ENCODE measurements around the gene TTC22. TPM values are rescaled to one million over a fixed set of nuclear protein-coding genes. Genes with fewer than 3 reads are reported as not detected.

TTC22 gene
- total RNA-seq, 1 experiment from 2014 or later = 0.59 TPM

DNA sequence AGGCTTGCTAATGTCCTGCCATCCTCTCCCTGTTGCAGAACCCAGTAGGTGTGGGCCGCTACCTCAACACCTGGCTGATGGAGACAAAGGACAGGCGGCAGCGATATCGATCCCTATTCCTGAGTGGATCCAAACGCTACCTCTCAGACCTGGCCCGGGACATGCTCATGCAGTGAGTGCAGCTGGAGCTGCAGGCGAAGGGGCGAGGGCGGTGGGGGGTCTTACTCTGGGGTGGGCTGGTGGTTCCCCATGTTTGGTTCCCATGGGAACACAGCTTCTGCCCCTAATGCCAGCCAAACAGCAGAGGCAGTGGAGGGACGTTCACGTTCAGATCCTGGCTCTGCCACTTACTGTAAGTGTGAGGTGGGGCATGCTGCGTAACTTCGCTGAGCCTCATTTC lies 15.8 kb upstream of the TTC22 start:
- Histone ChIP-seq H3K9me3 (ENCODE audit: control insufficient read depth, low read depth, low read length) (no peaks in the 10 kb centered on the region), H3K79me1 (ENCODE audit: insufficient read depth, low read depth, low read length, poor library complexity, severe bottlenecking) (no peaks in the 10 kb centered on the region), H4K20me1 (ENCODE audit: control insufficient read depth, insufficient read depth, insufficient read length) (no peaks in the 10 kb centered on the region), H3K56ac (ENCODE audit: insufficient read length, low read depth, low read length) (no peak overlapping the region), H3K18ac (ENCODE audit: insufficient read length, low read depth, low read length) (no peak overlapping the region), H2BK20ac (ENCODE audit: low read depth, low read length, poor library complexity, severe bottlenecking) (no peak overlapping the region), H3K23me2 (ENCODE audit: insufficient read length, low read depth, low read length, poor library complexity, severe bottlenecking) (no peaks in the 10 kb centered on the region), H4K91ac (ENCODE audit: insufficient read length, low read depth, low read length) (no peak overlapping the region), H2AK5ac (ENCODE audit: insufficient read length, low read length) (no peak overlapping the region), H3T11ph (ENCODE audit: low read length) (no peak overlapping the region), H2BK120ac (ENCODE audit: low read depth, low read length, poor library complexity, severe bottlenecking) (no peak overlapping the region), H3K23ac (ENCODE audit: insufficient read length, low read depth, low read length) (no peak overlapping the region), H2AFZ (ENCODE audit: low read length) (no peak overlapping the region), H3K79me2 (ENCODE audit: insufficient read depth, low read length) (no peaks in the 10 kb centered on the region), H2BK5ac (ENCODE audit: insufficient read length, low read length) (no peak overlapping the region), H2BK15ac (ENCODE audit: low read depth, low read length) (no peak overlapping the region), H3K27ac (ENCODE audit: insufficient read length, low read depth, low read length) (no peak overlapping the region), H3K14ac (ENCODE audit: insufficient read depth, low read length) (no peak overlapping the region), H3K4ac (ENCODE audit: low read depth, low read length) (no peak overlapping the region), H3K4me1 (ENCODE audit: insufficient read depth, low read length) (peaks cover 9% of the 10 kb centered on the region; the same call in 1 of the 2 replicates), H4K8ac (replicated peaks; ENCODE audit: insufficient read length, low read depth, low read length) (no peak overlapping the region), H4K5ac (ENCODE audit: insufficient read length, low read depth, low read length) (no peak overlapping the region), H3K9ac (ENCODE audit: extremely low read depth, insufficient read length, low read length) (no peak overlapping the region), H3K27me3 (ENCODE audit: insufficient read depth, low read length) (no peaks in the 10 kb centered on the region), H2BK12ac (ENCODE audit: insufficient read length, low read depth, low read length) (no peak overlapping the region), H3K4me2 (ENCODE audit: insufficient read depth, insufficient read length, low read length) (no peak overlapping the region)
- Mint-ChIP-seq H3K27ac (no peak overlapping the region), H3K4me3 (no peak overlapping the region), H3K36me3 (ENCODE audit: insufficient read depth in 1 of 3, low read depth in 3 of 3) (no peaks in the 10 kb centered on the region), H3K4me1 (peaks cover 42 to 54% of the 10 kb centered on the region in 2 experiments), H3K27me3 (ENCODE audit: low read depth) (peaks cover 30% of the 10 kb centered on the region), H3K9me3 (0 out of 5 replicates have a peak, but pooled peaks cover 0 to 2% of the 10 kb centered on the region in 2 experiments)
- TF ChIP-seq, protein P1, sequence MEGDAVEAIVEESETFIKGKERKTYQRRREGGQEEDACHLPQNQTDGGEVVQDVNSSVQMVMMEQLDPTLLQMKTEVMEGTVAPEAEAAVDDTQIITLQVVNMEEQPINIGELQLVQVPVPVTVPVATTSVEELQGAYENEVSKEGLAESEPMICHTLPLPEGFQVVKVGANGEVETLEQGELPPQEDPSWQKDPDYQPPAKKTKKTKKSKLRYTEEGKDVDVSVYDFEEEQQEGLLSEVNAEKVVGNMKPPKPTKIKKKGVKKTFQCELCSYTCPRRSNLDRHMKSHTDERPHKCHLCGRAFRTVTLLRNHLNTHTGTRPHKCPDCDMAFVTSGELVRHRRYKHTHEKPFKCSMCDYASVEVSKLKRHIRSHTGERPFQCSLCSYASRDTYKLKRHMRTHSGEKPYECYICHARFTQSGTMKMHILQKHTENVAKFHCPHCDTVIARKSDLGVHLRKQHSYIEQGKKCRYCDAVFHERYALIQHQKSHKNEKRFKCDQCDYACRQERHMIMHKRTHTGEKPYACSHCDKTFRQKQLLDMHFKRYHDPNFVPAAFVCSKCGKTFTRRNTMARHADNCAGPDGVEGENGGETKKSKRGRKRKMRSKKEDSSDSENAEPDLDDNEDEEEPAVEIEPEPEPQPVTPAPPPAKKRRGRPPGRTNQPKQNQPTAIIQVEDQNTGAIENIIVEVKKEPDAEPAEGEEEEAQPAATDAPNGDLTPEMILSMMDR (conservative IDR thresholded peaks at IDR 0.05) = no peak
- no CpG with 5 or more reads among the region's 13 CpGs for whole genome bisulfite sequencing (ENCODE audit: extremely low coverage, insufficient read length, low lambda C conversion rate)
- DNase-seq = no peak
